ENCODE results near the gene IQGAP2.

Gene IQGAP2

GRCh38 chr5:76473009-76473336 is 69.9 kb downstream of the IQGAP2 start:
- Histone ChIP-seq H3K27ac (ENCODE audit: low read depth, low read length) (no peak overlapping the region), H3K9ac (ENCODE audit: low read length) (no peak overlapping the region), H3K27me3 (ENCODE audit: control insufficient read depth in 1 of 2, insufficient read depth in 2 of 2, low read length in 2 of 2) (no peaks in the 10 kb centered on the region), H3K9me3 (ENCODE audit: low read length) (no peaks in the 10 kb centered on the region), H3K36me3 (ENCODE audit: insufficient read depth, low read length) (no peaks in the 10 kb centered on the region), H3K4me1 (ENCODE audit: insufficient read depth, low read length) (no peaks in the 10 kb centered on the region), H3K4me3 (ENCODE audit: low read depth in 1 of 2, low read length in 2 of 2) (no peak overlapping the region)

DNA sequence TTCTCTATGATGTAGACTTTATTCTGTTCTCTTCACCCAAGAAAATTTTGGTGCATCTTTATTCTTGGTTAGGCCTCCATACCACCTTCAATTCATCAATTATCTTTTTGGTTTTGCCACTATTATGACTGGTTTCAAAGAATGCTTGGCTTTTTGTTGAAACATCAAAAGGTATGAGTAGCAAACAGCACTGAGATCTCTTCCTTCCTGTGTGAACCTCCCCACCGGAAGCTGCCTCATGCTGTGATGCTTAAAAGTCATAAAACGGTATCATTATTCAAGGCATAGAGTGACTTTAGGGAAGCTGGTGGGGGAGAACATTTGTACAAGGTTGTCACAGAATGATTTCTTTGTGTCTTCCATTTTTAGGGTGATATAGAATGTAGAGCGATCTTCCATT is 70.6 kb downstream of the IQGAP2 start:
- Histone ChIP-seq H3K4me3 (ENCODE audit: low read depth in 1 of 2, low read length in 2 of 2) (no peak overlapping the region), H3K36me3 (ENCODE audit: insufficient read depth, low read length) (no peaks in the 10 kb centered on the region), H3K27me3 (ENCODE audit: control insufficient read depth in 1 of 2, insufficient read depth in 2 of 2, low read length in 2 of 2) (no peaks in the 10 kb centered on the region), H3K27ac (ENCODE audit: low read depth, low read length) (no peak overlapping the region), H3K4me1 (ENCODE audit: insufficient read depth, low read length) (no peaks in the 10 kb centered on the region), H3K9me3 (ENCODE audit: low read length) (no peaks in the 10 kb centered on the region), H3K9ac (ENCODE audit: low read length) (no peak overlapping the region)

- Histone ChIP-seq H3K4me1 (ENCODE audit: insufficient read depth, low read length) (no peaks in the 10 kb centered on the region), H3K36me3 (ENCODE audit: insufficient read depth, low read length) (no peaks in the 10 kb centered on the region), H3K9ac (ENCODE audit: low read length) (no peak overlapping the region), H3K9me3 (ENCODE audit: low read length) (no peaks in the 10 kb centered on the region), H3K4me3 (ENCODE audit: low read depth in 1 of 2, low read length in 2 of 2) (no peak overlapping the region), H3K27ac (ENCODE audit: low read depth, low read length) (no peak overlapping the region), H3K27me3 (ENCODE audit: control insufficient read depth in 1 of 2, insufficient read depth in 2 of 2, low read length in 2 of 2) (no peaks in the 10 kb centered on the region)
Measured at GRCh38 chr5:76474377-76474776, 71.3 kb downstream of the IQGAP2 start.

- Histone ChIP-seq H3K4me3 (ENCODE audit: low read depth in 1 of 2, low read length in 2 of 2) (no peak overlapping the region), H3K27ac (ENCODE audit: low read depth, low read length) (no peak overlapping the region), H3K27me3 (ENCODE audit: control insufficient read depth in 1 of 2, insufficient read depth in 2 of 2, low read length in 2 of 2) (no peaks in the 10 kb centered on the region), H3K36me3 (ENCODE audit: insufficient read depth, low read length) (no peaks in the 10 kb centered on the region), H3K9me3 (ENCODE audit: low read length) (no peaks in the 10 kb centered on the region), H3K4me1 (ENCODE audit: insufficient read depth, low read length) (no peaks in the 10 kb centered on the region), H3K9ac (ENCODE audit: low read length) (no peak overlapping the region)
Measured at GRCh38 chr5:76475385-76475784, 72.3 kb downstream of the IQGAP2 start.

- H3K4me3 ChIP-seq (ENCODE audit: low read depth in 1 of 2, low read length in 2 of 2): no peak overlapping the region
- no peaks in the 10 kb centered on the region for H3K36me3 ChIP-seq (ENCODE audit: insufficient read depth, low read length)
- H3K9ac ChIP-seq (ENCODE audit: low read length): no peak overlapping the region
- H3K9me3 ChIP-seq (ENCODE audit: low read length): no peaks in the 10 kb centered on the region
- no peak overlapping the region for H3K27ac ChIP-seq (ENCODE audit: low read depth, low read length)
- no peaks in the 10 kb centered on the region for H3K4me1 ChIP-seq (ENCODE audit: insufficient read depth, low read length)
- H3K27me3 ChIP-seq (ENCODE audit: control insufficient read depth in 1 of 2, insufficient read depth in 2 of 2, low read length in 2 of 2): no peaks in the 10 kb centered on the region
Measured at GRCh38 chr5:76475936-76476335, 72.9 kb downstream of the IQGAP2 start.

- Histone ChIP-seq H3K27me3 (ENCODE audit: control insufficient read depth in 1 of 2, insufficient read depth in 2 of 2, low read length in 2 of 2) (no peaks in the 10 kb centered on the region), H3K27ac (ENCODE audit: low read depth, low read length) (no peak overlapping the region), H3K36me3 (ENCODE audit: insufficient read depth, low read length) (no peaks in the 10 kb centered on the region), H3K9me3 (ENCODE audit: low read length) (no peaks in the 10 kb centered on the region), H3K4me1 (ENCODE audit: insufficient read depth, low read length) (no peaks in the 10 kb centered on the region), H3K9ac (ENCODE audit: low read length) (no peak overlapping the region), H3K4me3 (ENCODE audit: low read depth in 1 of 2, low read length in 2 of 2) (no peak overlapping the region)
Measured at GRCh38 chr5:76476474-76477038, 73.5 kb downstream of the IQGAP2 start.

DNA sequence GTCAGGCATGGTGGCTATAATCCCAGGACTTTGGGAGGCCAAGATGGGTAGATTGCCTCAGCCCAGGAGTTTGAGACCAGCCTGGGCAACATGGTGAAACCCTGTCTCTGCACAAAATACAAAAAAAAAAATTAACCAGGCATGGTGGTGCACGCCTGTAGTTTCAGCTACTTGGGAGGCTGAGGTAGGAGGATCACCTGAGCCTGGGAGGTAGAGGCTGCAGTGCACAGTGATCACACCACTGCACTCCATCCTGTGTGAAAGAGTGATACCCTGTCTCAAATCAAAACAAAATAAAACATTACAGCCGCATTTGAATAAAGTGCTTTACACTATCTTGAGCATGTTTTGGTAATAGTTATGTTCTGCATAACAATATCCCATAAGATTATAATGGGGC is 74.0 kb downstream of the IQGAP2 start:
- Histone ChIP-seq H3K36me3 (ENCODE audit: insufficient read depth, low read length) (no peaks in the 10 kb centered on the region), H3K27ac (ENCODE audit: low read depth, low read length) (no peak overlapping the region)

GRCh38 chr5:76477571-76477970 is 74.5 kb downstream of the IQGAP2 start:
- Histone ChIP-seq H3K27ac (ENCODE audit: low read depth, low read length) (no peak overlapping the region), H3K4me3 (ENCODE audit: low read depth in 1 of 2, low read length in 2 of 2) (no peak overlapping the region), H3K9me3 (ENCODE audit: low read length) (no peaks in the 10 kb centered on the region), H3K9ac (ENCODE audit: low read length) (no peak overlapping the region), H3K27me3 (ENCODE audit: control insufficient read depth in 1 of 2, insufficient read depth in 2 of 2, low read length in 2 of 2) (no peaks in the 10 kb centered on the region), H3K36me3 (ENCODE audit: insufficient read depth, low read length) (no peaks in the 10 kb centered on the region), H3K4me1 (ENCODE audit: insufficient read depth, low read length) (no peaks in the 10 kb centered on the region)

More for the DNA sequence above, 74.0 kb downstream of the IQGAP2 start:
- Histone ChIP-seq H3K9me3 (ENCODE audit: low read length) (no peaks in the 10 kb centered on the region), H3K27me3 (ENCODE audit: control insufficient read depth in 1 of 2, insufficient read depth in 2 of 2, low read length in 2 of 2) (no peaks in the 10 kb centered on the region), H3K4me3 (ENCODE audit: low read depth in 1 of 2, low read length in 2 of 2) (no peak overlapping the region), H3K9ac (ENCODE audit: low read length) (no peak overlapping the region), H3K4me1 (ENCODE audit: insufficient read depth, low read length) (no peaks in the 10 kb centered on the region)

DNA sequence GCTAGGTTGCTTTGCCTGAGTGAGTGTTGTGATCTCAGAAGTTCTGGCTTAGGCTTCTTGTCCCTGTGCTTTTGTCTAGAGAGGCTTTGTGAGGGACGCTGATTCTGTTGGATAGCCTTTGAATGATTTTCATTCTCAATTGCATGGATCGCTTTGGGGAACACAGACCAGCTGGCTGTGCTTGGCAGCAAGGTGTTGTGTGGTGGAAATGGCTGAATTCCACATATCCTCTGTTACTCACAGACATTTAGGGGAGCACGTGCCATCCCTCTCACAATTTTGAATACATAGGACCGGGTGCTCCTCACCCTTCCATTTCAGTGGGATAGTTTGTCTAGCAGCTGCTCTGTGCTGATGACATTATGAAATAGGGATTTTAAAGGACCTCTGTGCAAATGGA is 76.2 kb downstream of the IQGAP2 start:
- Histone ChIP-seq H3K27ac (ENCODE audit: low read depth, low read length) (no peak overlapping the region), H3K4me1 (ENCODE audit: insufficient read depth, low read length) (no peaks in the 10 kb centered on the region), H3K27me3 (ENCODE audit: control insufficient read depth in 1 of 2, insufficient read depth in 2 of 2, low read length in 2 of 2) (no peaks in the 10 kb centered on the region), H3K4me3 (ENCODE audit: low read depth in 1 of 2, low read length in 2 of 2) (no peak overlapping the region), H3K36me3 (ENCODE audit: insufficient read depth, low read length) (no peaks in the 10 kb centered on the region), H3K9me3 (ENCODE audit: low read length) (no peaks in the 10 kb centered on the region), H3K9ac (ENCODE audit: low read length) (no peak overlapping the region)

- H3K27me3 ChIP-seq (ENCODE audit: control insufficient read depth in 1 of 2, insufficient read depth in 2 of 2, low read length in 2 of 2): no peaks in the 10 kb centered on the region
- H3K27ac ChIP-seq (ENCODE audit: low read depth, low read length): no peak overlapping the region
- H3K9ac ChIP-seq (ENCODE audit: low read length): no peak overlapping the region
- H3K36me3 ChIP-seq (ENCODE audit: insufficient read depth, low read length): no peaks in the 10 kb centered on the region
- no peaks in the 10 kb centered on the region for H3K9me3 ChIP-seq (ENCODE audit: low read length)
- no peak overlapping the region for H3K4me3 ChIP-seq (ENCODE audit: low read depth in 1 of 2, low read length in 2 of 2)
- H3K4me1 ChIP-seq (ENCODE audit: insufficient read depth, low read length): no peaks in the 10 kb centered on the region
Measured at GRCh38 chr5:76479973-76480667, 77.0 kb downstream of the IQGAP2 start.

GRCh38 chr5:76482984-76483383 is 79.9 kb downstream of the IQGAP2 start:
- H3K4me1 ChIP-seq (ENCODE audit: insufficient read depth, low read length): no peaks in the 10 kb centered on the region

GRCh38 chr5:76483433-76483832 is 80.3 kb downstream of the IQGAP2 start:
- Histone ChIP-seq H3K27me3 (ENCODE audit: control insufficient read depth in 1 of 2, insufficient read depth in 2 of 2, low read length in 2 of 2) (no peaks in the 10 kb centered on the region), H3K27ac (ENCODE audit: low read depth, low read length) (no peak overlapping the region), H3K4me3 (ENCODE audit: low read depth in 1 of 2, low read length in 2 of 2) (no peak overlapping the region), H3K9me3 (ENCODE audit: low read length) (no peaks in the 10 kb centered on the region), H3K9ac (ENCODE audit: low read length) (no peak overlapping the region), H3K36me3 (ENCODE audit: insufficient read depth, low read length) (no peaks in the 10 kb centered on the region), H3K4me1 (ENCODE audit: insufficient read depth, low read length) (no peaks in the 10 kb centered on the region)

More at GRCh38 chr5:76482984-76483383, 79.9 kb downstream of the IQGAP2 start:
- no peak overlapping the region for H3K4me3 ChIP-seq (ENCODE audit: low read depth in 1 of 2, low read length in 2 of 2)
- H3K36me3 ChIP-seq (ENCODE audit: insufficient read depth, low read length): no peaks in the 10 kb centered on the region
- H3K9ac ChIP-seq (ENCODE audit: low read length): no peak overlapping the region
- no peaks in the 10 kb centered on the region for H3K9me3 ChIP-seq (ENCODE audit: low read length)
- H3K27me3 ChIP-seq (ENCODE audit: control insufficient read depth in 1 of 2, insufficient read depth in 2 of 2, low read length in 2 of 2): no peaks in the 10 kb centered on the region
- H3K27ac ChIP-seq (ENCODE audit: low read depth, low read length): no peak overlapping the region
